Gastrocnemius medialis (tissue), 4 donors: Measurements from ENCODE around the gene CACNA2D3. TPM values are rescaled to one million over a fixed set of nuclear protein-coding genes. Genes with fewer than 3 reads are reported as not detected.

ENCODE experiments used
- ATAC-seq, 2 donors: fragments of 150-250 bp; one replicate each; pipeline ENCODE4 v1.9.1; 2016
- DNase-seq, 2 donors: peaks; one replicate each; pipeline ENCODE4 v3.0.0-alpha.2; 2019
- H3K27ac ChIP-seq, 4 donors: fragments of 200-600 bp; sonication (generic); 1 replicate in 1 of 4; 2 replicates in 3 of 4; pipeline ENCODE4 v1.5.1; 2016 to 2018; ENCODE audit warnings: mild to moderate bottlenecking in 2 of 4, moderate library complexity in 1 of 4
- H3K27me3 ChIP-seq, 3 donors: fragments of 200-600 bp; sonication (generic) in 2 of 3; 1 replicate in 1 of 3; 2 replicates in 2 of 3; pipeline versions ENCODE4 v1.5.1 to v1.6.0; 2016 to 2019; ENCODE audit warnings: mild to moderate bottlenecking in 1 of 3, moderate library complexity in 1 of 3
- H3K36me3 ChIP-seq, 2 donors: fragments of 200-600 bp; sonication (generic) in 1 of 2; one replicate each; pipeline ENCODE4 v1.5.1; 2017 to 2018
- H3K4me1 ChIP-seq, 2 donors: fragments of 200-600 bp; sonication (generic) in 1 of 2; one replicate each; pipeline ENCODE4 v1.5.1; 2016 to 2017; ENCODE audit warnings: mild to moderate bottlenecking in 2 of 2
- H3K4me3 ChIP-seq, 4 donors: fragments of 200-600 bp; sonication (generic) in 3 of 4; 1 replicate in 1 of 4; 2 replicates in 3 of 4; pipeline ENCODE4 v1.5.1; 2016 to 2019; ENCODE audit warnings: mild to moderate bottlenecking in 2 of 4
- H3K9me3 ChIP-seq, 3 donors: fragments of 200-600 bp; sonication (generic) in 2 of 3; 1 replicate in 1 of 3; 2 replicates in 2 of 3; pipeline ENCODE4 v1.5.1; 2016 to 2019
- CTCF ChIP-seq, 5 experiments: fragments of 450-650 bp in 3 of 5; fragments of 200-600 bp in 2 of 5; sonication (generic) in 2 of 5; IDR thresholded peaks in 4 of 5; conservative IDR thresholded peaks in 1 of 5; 1 replicate in 4 of 5; 2 replicates in 1 of 5; pipeline ENCODE4 v1.5.1; 2016 to 2019; ENCODE audit warnings: antibody characterized with exemption in 5 of 5, mild to moderate bottlenecking in 3 of 5, moderate library complexity in 3 of 5
- POLR2A ChIP-seq, 2 donors: fragments of 450-650 bp; IDR thresholded peaks; one replicate each; pipeline ENCODE4 v1.6.1; 2017; ENCODE audit warnings: antibody characterized with exemption in 2 of 2, mild to moderate bottlenecking in 2 of 2, moderate library complexity in 2 of 2
- in situ Hi-C, 4 donors: fragments of 200-750 bp; cut with MboI; loops; one replicate each; pipeline versions ENCODE4 v1.15.0 to v1.8.0; 2017; ENCODE audit warnings: low sequenced_read_pairs in 4 of 4
- intact Hi-C: fragments of 100-400 bp; cut with DNase I; formaldehyde crosslinking; loops from one replicate; pipeline ENCODE4 v1.15.1; 2023; ENCODE audit warnings: low total_unique reads
- total RNA-seq, 4 donors: library from RNA; depleted of rRNA; stranded (reverse); fragments of >200 nt; gene quantifications; one replicate each; pipeline versions ENCODE4 v1.1.0 to v1.2.3, GENCODE V29; 2016

The CACNA2D3 gene
- total RNA-seq, 4 donors from 2014 or later = 4.7 to 14.4 (median 7.1) TPM

GRCh38 chr3:54132685-54133084 lies 10.3 kb downstream of the CACNA2D3 start:
- no peaks in the 10 kb centered on the region for H3K36me3 ChIP-seq
- no peaks in the 10 kb centered on the region for H3K27me3 ChIP-seq
- ATAC-seq = no peak
- DNase-seq = no peak
- intact Hi-C loops = no loop called here
- no peaks in the 10 kb centered on the region for H3K9me3 ChIP-seq
- H3K27ac ChIP-seq = no peak overlapping the region
- H3K4me3 ChIP-seq = no peak overlapping the region
- no peak for TF ChIP-seq CTCF (IDR thresholded peaks at IDR 0.05 in 4 of 5, conservative IDR thresholded peaks at IDR 0.05 in 1 of 5)
- no peak for TF ChIP-seq POLR2A (IDR thresholded peaks at IDR 0.05)
- peaks cover 18 to 24% of the 10 kb centered on the region in 2 donors for H3K4me1 ChIP-seq
- in situ Hi-C loops = no loop called here

- intact Hi-C loops = no loop called here
These were observed 10.8 kb downstream of the CACNA2D3 start for GRCh38 chr3:54133196-54133595.

GRCh38 chr3:54134155-54134554 lies 11.8 kb downstream of the CACNA2D3 start:
- H3K27ac ChIP-seq = no peak overlapping the region
- no peaks in the 10 kb centered on the region for H3K27me3 ChIP-seq
- no peak overlapping the region for H3K4me3 ChIP-seq
- in situ Hi-C loops (no loop called here), intact Hi-C loops (no loop called here)
- H3K4me1 ChIP-seq = peaks cover 19 to 28% of the 10 kb centered on the region in 2 donors
- DNase-seq (no peak), ATAC-seq (no peak)
- H3K9me3 ChIP-seq = no peaks in the 10 kb centered on the region
- TF ChIP-seq POLR2A (IDR thresholded peaks at IDR 0.05) (no peak), CTCF (IDR thresholded peaks at IDR 0.05 in 4 of 5, conservative IDR thresholded peaks at IDR 0.05 in 1 of 5) (no peak)
- H3K36me3 ChIP-seq = no peaks in the 10 kb centered on the region

More at GRCh38 chr3:54133196-54133595, 10.8 kb downstream of the CACNA2D3 start:
- Histone ChIP-seq H3K9me3 (no peaks in the 10 kb centered on the region), H3K36me3 (no peaks in the 10 kb centered on the region), H3K27me3 (no peaks in the 10 kb centered on the region), H3K4me3 (no peak overlapping the region), H3K4me1 (peaks cover 18 to 25% of the 10 kb centered on the region in 2 donors), H3K27ac (no peak overlapping the region)
- TF ChIP-seq POLR2A (IDR thresholded peaks at IDR 0.05) (no peak), CTCF (IDR thresholded peaks at IDR 0.05 in 4 of 5, conservative IDR thresholded peaks at IDR 0.05 in 1 of 5) (no peak)
- DNase-seq (no peak), ATAC-seq (no peak)
- in situ Hi-C loops = no loop called here

GRCh38 chr3:54134713-54135112 lies 12.4 kb downstream of the CACNA2D3 start:
- in situ Hi-C loops (no loop called here), intact Hi-C loops (no loop called here)
- ATAC-seq (no peak), DNase-seq (no peak)
- Histone ChIP-seq H3K36me3 (no peaks in the 10 kb centered on the region), H3K4me1 (peaks cover 24 to 33% of the 10 kb centered on the region in 2 donors), H3K27me3 (no peaks in the 10 kb centered on the region), H3K27ac (no peak overlapping the region), H3K9me3 (no peaks in the 10 kb centered on the region), H3K4me3 (no peak overlapping the region)
- TF ChIP-seq POLR2A (IDR thresholded peaks at IDR 0.05) (no peak), CTCF (IDR thresholded peaks at IDR 0.05 in 4 of 5, conservative IDR thresholded peaks at IDR 0.05 in 1 of 5) (no peak)

GRCh38 chr3:54137311-54137710 lies 15.0 kb downstream of the CACNA2D3 start:
- H3K36me3 ChIP-seq = no peaks in the 10 kb centered on the region
- peaks cover 19 to 28% of the 10 kb centered on the region in 2 donors for H3K4me1 ChIP-seq
- in situ Hi-C loops = no loop called here
- DNase-seq (no peak), ATAC-seq (no peak)
- TF ChIP-seq CTCF (IDR thresholded peaks at IDR 0.05 in 4 of 5, conservative IDR thresholded peaks at IDR 0.05 in 1 of 5) (no peak), POLR2A (IDR thresholded peaks at IDR 0.05) (no peak)
- H3K27ac ChIP-seq = no peak overlapping the region
- no peak overlapping the region for H3K4me3 ChIP-seq
- intact Hi-C loops = no loop called here
- no peaks in the 10 kb centered on the region for H3K9me3 ChIP-seq
- no peaks in the 10 kb centered on the region for H3K27me3 ChIP-seq
